ENCODE results near the gene SCAMP4. TPM values are rescaled to one million over a fixed set of nuclear protein-coding genes. Genes with fewer than 3 reads are reported as not detected.

SCAMP4 gene
- total RNA-seq, 1 experiment from 2014 or later, result 63.3 TPM

DNA sequence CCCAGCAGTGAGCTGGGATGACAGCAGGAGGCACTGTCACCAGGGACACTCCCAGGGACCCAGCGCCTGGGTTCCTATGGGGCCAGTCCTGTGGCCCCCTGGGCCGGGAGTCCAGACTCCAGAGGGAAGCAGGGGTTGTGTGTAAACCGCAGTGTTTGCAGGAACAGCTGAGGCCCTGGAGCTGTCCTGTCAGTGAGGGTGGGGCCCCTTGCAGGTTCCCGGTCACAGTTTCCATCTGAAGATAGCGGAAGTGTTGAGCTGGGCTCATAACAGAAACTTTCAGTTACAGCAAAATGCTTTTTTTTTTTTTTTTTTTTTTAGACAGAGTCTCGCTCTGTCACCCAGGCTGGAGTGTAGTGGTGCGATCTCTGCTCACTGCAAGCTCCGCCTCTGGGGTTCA lies 18.1 kb downstream of the SCAMP4 start:
- POLR2A ChIA-PET, result no interaction called here
- Histone ChIP-seq H3K27me3 (ENCODE audit: insufficient read depth, low read length) (no peaks in the 10 kb centered on the region), H3K9me3 (ENCODE audit: control insufficient read depth in 1 of 2, insufficient read depth in 1 of 2, low read depth in 1 of 2, low read length in 2 of 2) (no peaks in the 10 kb centered on the region), H3K4me3 (replicated peaks in 1 of 2; ENCODE audit: low read depth in 1 of 2, low read length in 2 of 2) (no peak overlapping the region), H3K27ac (ENCODE audit: low read depth, low read length) (no peak overlapping the region), H3K79me2 (ENCODE audit: insufficient read depth, low read length) (no peaks in the 10 kb centered on the region), H3K9me2 (ENCODE audit: insufficient read depth) (no peaks in the 10 kb centered on the region), H3K4me1 (ENCODE audit: control insufficient read depth in 1 of 2, insufficient read depth in 2 of 2, low read length in 2 of 2) (no peaks in the 10 kb centered on the region), H3K4me2 (ENCODE audit: low read length) (no peak overlapping the region), H4K20me1 (ENCODE audit: insufficient read depth) (no peaks in the 10 kb centered on the region), H2AFZ (ENCODE audit: low read depth, low read length, poor library complexity, severe bottlenecking) (no peak overlapping the region), H3K36me3 (ENCODE audit: control insufficient read depth in 1 of 2, insufficient read depth in 2 of 2, low read length in 2 of 2) (peaks cover 6 to 11% of the 10 kb centered on the region in 2 experiments; a peak in 3 of 4 replicates), H3K9ac (ENCODE audit: low read length) (no peak overlapping the region)
- CTCF ChIA-PET, result no interaction called here
- BruUV-seq (replicated peaks), result no TSS peak
- DNase-seq (ENCODE audit: low read depth, low spot score) (no peak), ATAC-seq (no peak)
- RAD21 ChIA-PET (ENCODE audit: low non-redundant PET in 1 of 2, low total read pairs in 2 of 2, uncharacterized antibody in 2 of 2, unreplicated experiment in 2 of 2), result no interaction called here
- intact Hi-C loops (cut with micrococcal nuclease), result no loop called here
- TF ChIP-seq CEBPB (IDR thresholded peaks at IDR 0.05; ENCODE audit: low read depth) (no peak), EZH2phosphoT487 (IDR thresholded peaks at IDR 0.05; ENCODE audit: borderline replicate concordance) (no peak), CBX3 (IDR thresholded peaks at IDR 0.05; ENCODE audit: low read depth) (no peak), CTCF (IDR thresholded peaks at IDR 0.05 in 2 of 3, conservative IDR thresholded peaks at IDR 0.05 in 1 of 3; ENCODE audit: borderline replicate concordance in 1 of 3, insufficient read depth in 1 of 3, low read depth in 2 of 3, low read length in 2 of 3) (no peak; a peak in 1 of 6 replicates), ZFX (IDR thresholded peaks at IDR 0.05) (no peak), ZNF274 (IDR thresholded peaks at IDR 0.05; ENCODE audit: low read depth, low read length) (no peak), JUND (IDR thresholded peaks at IDR 0.05) (no peak), ELF1 (IDR thresholded peaks at IDR 0.05; ENCODE audit: borderline replicate concordance, low read depth) (no peak), YY1 (IDR thresholded peaks at IDR 0.05; ENCODE audit: extremely low read depth, insufficient replicate concordance, low read depth, low read length) (no peak), EZH2 (IDR thresholded peaks at IDR 0.05) (no peak), SRF (IDR thresholded peaks at IDR 0.05; ENCODE audit: low read depth) (no peak)
- TF ChIP-seq, protein P1, sequence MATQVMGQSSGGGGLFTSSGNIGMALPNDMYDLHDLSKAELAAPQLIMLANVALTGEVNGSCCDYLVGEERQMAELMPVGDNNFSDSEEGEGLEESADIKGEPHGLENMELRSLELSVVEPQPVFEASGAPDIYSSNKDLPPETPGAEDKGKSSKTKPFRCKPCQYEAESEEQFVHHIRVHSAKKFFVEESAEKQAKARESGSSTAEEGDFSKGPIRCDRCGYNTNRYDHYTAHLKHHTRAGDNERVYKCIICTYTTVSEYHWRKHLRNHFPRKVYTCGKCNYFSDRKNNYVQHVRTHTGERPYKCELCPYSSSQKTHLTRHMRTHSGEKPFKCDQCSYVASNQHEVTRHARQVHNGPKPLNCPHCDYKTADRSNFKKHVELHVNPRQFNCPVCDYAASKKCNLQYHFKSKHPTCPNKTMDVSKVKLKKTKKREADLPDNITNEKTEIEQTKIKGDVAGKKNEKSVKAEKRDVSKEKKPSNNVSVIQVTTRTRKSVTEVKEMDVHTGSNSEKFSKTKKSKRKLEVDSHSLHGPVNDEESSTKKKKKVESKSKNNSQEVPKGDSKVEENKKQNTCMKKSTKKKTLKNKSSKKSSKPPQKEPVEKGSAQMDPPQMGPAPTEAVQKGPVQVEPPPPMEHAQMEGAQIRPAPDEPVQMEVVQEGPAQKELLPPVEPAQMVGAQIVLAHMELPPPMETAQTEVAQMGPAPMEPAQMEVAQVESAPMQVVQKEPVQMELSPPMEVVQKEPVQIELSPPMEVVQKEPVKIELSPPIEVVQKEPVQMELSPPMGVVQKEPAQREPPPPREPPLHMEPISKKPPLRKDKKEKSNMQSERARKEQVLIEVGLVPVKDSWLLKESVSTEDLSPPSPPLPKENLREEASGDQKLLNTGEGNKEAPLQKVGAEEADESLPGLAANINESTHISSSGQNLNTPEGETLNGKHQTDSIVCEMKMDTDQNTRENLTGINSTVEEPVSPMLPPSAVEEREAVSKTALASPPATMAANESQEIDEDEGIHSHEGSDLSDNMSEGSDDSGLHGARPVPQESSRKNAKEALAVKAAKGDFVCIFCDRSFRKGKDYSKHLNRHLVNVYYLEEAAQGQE (IDR thresholded peaks at IDR 0.05; ENCODE audit: low read depth), result no peak

Data from HCT116 (cell line).